Stimulated activated CD4-positive, alpha-beta T cell treated with anti-CD3 and anti-CD28 coated beads, TNF-alpha, amount 100 ng/mL, for 24 hours (primary cell): ENCODE data around the gene UTS2B.

Source experiments
- DNase-seq, 3 experiments: peaks; one replicate each; pipeline ENCODE4 v3.0.0-alpha.2; 2020; ENCODE audit warnings: low read depth in 3 of 3

Gene UTS2B

GRCh38 chr3:191352014-191352413 lies 21.7 kb upstream of the UTS2B start:
- DNase-seq: no peak

GRCh38 chr3:191350396-191351090 lies 20.2 kb upstream of the UTS2B start:
- no peak for DNase-seq

DNA sequence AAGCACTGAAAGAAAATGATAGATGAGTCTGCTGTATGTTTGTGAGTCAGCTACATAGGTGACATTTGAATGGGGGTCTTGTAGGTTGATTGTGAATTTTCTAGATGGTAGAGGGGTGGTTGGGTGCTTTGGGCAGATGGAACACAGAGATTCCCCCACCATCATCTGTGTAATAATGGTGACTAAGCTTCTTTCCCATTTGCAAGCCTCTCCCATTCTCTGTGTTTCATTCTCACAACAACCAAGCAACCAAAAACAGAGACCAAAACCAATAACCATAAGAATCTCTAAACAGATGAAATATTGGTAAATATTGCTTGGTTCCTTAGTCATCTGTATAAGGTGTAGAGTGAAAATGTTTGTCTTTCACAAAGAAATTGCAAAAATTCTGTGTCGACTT lies 17.8 kb upstream of the UTS2B start:
- no peak for DNase-seq

DNA sequence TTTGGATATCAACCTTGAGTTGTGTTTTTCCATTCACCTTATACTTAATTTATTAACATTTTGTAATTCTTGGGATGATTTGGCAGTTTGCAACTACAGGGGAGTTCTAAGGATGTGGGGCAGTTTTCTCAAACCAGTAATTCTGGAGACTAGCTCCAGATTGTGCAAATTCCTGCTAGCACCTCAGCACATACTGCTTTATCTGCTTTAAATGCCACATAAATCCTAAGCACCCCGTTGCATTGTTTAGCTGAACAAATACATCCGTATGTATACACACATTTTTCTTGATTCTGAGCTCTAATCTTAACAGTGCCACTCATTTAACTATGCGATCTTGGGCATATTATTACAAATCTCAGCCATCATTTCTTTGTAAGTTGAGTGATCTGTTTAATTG lies 16.9 kb upstream of the UTS2B start:
- no peak for DNase-seq

GRCh38 chr3:191345334-191345733 lies 15.0 kb upstream of the UTS2B start:
- DNase-seq: no peak

DNA sequence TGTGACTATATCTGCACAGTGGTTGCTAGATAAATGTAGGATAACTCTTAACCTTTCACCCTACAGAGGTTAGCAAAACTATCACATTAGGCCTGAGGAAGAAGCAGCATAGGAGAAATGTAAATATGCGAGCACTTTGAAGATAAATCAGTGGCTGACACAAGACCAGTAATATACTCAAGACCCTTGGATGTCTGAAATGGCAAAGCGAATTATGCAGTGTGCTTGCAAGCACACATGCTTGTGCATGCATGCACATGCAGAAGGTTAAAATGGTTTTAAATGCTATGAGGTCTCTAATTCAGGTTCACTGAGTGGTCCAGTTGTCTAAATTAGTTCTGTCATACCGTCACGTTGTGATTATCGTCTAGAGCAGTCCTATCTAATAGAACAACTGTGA lies 13.6 kb upstream of the UTS2B start:
- DNase-seq: no peak

- no peak for DNase-seq
Measured at GRCh38 chr3:191343115-191343514, 12.8 kb upstream of the UTS2B start.

DNA sequence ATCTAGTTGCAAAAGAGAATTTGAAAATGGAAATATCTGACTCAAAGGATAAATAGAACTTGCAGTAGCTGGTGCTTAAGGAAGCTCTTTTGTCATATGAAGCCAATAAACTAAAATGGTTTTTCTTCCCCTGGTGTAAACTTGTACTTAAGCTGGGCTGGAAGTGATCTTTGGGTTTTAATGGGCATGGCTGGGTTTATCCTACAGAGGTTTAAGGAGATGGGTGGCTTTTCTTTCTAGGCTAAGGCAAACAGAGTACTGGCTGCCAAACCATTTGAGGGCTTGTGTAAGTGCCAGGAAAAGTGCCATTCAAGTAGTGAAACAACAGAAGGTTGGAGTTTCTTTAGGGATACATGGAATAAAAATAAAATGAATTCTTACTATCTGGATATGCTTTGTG lies 12.1 kb upstream of the UTS2B start:
- DNase-seq: no peak

GRCh38 chr3:191342006-191342405 lies 11.7 kb upstream of the UTS2B start:
- DNase-seq: no peak

- no peak for DNase-seq
Measured at GRCh38 chr3:191340966-191341365, 10.6 kb upstream of the UTS2B start.

- no peak for DNase-seq
Measured at GRCh38 chr3:191340351-191340750, 10.0 kb upstream of the UTS2B start.

GRCh38 chr3:191339316-191339917 lies 9.1 kb upstream of the UTS2B start:
- no peak for DNase-seq

- no peak for DNase-seq
Measured at GRCh38 chr3:191338177-191338488, 7.8 kb upstream of the UTS2B start.

- DNase-seq: no peak
Measured at GRCh38 chr3:191336833-191337232, 6.5 kb upstream of the UTS2B start.

- DNase-seq: no peak
Measured at GRCh38 chr3:191334346-191334893, 4.1 kb upstream of the UTS2B start.

GRCh38 chr3:191333298-191333880 lies 3.1 kb upstream of the UTS2B start:
- DNase-seq: no peak

GRCh38 chr3:191331388-191331787 lies 1.1 kb upstream of the UTS2B start:
- DNase-seq: no peak

DNA sequence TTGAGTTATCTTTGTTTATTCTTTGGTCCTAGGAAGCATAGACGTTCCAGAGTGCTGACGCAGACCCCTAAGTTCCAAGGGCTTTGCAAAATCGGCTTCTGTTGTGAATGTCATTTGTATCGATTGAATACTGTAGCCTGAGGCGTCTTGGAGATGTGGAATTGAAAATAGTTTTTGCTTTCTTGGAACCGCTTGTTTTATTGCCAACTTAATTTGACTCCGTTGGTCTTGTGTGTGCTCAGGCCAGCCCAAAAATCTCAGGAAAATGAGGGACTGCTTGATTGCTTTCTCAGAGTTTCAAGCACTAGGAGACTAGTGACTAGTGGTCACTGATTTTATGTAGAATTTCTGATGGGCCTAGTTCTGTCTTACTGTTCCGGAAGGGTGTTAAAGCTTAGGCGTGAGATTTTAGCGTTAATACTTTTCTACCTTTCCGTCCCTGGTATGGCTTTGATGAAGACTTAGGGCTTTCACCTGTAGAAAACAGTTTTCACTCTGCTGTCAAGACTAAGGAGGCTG lies 263 bp upstream of the UTS2B start:
- no peak for DNase-seq

DNA sequence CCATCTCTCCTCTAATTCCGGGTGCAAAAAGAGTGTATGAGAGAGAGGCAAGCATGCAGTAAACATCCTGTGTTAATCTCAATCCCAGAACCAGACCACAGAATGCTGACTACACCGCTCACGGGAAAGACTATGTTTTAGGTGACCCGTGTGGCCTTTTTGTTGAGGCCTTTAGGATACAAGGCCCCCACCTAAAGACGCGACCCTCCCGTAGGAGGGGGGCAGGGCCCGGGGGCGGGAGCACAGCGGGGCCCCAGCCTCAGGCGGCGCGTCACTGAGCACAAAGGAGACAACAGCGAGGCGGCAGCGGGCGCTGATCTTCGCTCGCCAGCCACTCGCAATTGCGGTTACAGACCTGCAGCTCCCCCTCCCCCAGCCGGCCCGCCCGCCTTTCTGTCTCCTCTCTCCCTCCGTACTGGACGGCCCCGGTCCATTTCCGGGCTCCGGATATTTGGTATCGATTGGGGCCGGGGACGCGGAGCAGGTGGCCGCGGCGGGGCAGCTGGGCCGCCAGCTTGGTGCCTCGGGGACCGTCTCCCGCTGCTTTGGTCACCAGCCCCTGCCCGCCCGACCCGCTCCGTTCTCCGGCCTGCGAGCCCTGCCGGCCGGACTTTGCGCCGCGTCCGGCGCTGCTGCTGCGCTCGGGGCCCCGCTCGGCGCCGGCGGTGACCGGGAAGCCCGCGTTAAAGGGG lies 1.2 kb downstream of the UTS2B start, which contains the start of gene CCDC50:
TSS of gene CCDC50 (plus strand) at position 433 of the 692 bp plus-strand sequence. CDS start 281 bp downstream, outside the sequence.
- peak in 2 of 3 experiments; percentile 6 to 18 for DNase-seq

DNA sequence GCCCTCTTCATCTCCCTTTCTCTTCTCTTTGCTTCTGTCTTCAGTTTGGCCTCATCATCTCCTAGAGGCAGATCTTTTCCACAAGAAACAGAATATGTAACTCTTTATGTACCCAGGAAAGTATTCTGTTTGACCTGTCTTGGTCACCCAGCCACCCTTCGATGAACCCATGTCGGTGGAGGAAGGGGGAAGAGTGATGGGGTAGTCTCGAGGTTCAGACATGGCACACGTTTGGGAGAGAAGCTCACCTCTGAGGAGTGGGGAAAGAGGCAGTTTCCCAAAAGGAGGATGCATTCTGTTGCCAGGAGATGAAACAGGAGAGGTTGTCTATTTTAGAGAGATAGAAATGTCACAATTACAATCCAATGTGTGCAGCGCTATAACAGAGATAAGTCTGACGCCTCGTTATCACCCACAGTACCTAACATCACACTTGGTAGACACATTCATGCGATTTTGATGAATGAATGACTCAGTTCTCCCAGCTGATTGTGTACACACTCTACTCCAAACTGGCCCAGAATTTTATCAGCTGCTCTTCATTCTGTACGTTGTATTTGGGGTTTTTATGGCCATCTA lies 1.9 kb downstream of the UTS2B start:
- no peak for DNase-seq

GRCh38 chr3:191327526-191327925 lies 2.8 kb downstream of the UTS2B start:
- no peak for DNase-seq

DNA sequence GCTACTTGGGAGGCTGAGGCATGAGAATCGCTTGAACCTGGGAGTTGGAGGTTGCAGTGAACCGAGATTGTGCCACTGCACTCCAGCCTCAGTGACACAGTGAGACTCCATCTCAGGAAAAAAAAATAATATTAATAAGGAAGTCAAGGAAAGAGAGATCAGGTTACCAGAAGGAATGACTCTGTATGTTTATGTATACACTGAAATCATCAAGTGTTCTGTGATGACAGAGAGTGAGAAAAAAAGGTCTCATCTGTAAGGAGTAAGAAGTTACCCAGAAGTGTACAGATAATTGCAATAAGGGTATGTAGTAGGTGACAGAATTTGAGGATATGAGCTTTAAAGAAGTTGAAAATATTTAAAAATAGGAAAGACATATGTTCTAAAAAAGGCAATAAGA lies 5.4 kb downstream of the UTS2B start:
- no peak for DNase-seq
